NAMALWA (cell line): Measurements from ENCODE around the gene SYT14.
"Not testable (repeated sequence)": the region's sequence is repeated elsewhere in the genome, so short reads cannot be mapped to it uniquely, and the experiment has no call there.

Source experiments
- DNase-seq: peaks from one replicate; pipeline ENCODE4 v3.0.0-alpha.2; 2015; ENCODE audit warnings: low spot score

Gene SYT14

GRCh38 chr1:210117681-210118170, 179.7 kb downstream of the SYT14 start:
- no peak for DNase-seq

DNA sequence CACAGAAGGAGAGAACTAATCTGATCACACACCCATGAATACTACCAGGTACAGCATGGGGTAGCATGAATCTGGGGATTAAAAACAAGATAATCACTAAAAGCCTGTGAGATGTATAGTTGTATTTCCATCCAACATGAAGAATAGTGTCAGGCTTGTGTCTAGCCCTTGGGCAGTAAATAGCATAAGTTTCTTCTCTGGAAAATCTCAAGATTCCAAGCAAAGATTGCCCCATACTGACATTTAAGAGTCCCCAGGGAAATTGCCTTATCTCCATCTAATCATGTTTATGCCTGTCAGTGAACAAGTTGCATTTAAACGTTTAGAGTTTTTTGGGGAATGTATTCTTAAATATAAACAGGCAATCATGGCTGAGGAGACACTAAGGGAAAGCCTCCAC, 185.4 kb downstream of the SYT14 start:
- DNase-seq, result no peak

DNA sequence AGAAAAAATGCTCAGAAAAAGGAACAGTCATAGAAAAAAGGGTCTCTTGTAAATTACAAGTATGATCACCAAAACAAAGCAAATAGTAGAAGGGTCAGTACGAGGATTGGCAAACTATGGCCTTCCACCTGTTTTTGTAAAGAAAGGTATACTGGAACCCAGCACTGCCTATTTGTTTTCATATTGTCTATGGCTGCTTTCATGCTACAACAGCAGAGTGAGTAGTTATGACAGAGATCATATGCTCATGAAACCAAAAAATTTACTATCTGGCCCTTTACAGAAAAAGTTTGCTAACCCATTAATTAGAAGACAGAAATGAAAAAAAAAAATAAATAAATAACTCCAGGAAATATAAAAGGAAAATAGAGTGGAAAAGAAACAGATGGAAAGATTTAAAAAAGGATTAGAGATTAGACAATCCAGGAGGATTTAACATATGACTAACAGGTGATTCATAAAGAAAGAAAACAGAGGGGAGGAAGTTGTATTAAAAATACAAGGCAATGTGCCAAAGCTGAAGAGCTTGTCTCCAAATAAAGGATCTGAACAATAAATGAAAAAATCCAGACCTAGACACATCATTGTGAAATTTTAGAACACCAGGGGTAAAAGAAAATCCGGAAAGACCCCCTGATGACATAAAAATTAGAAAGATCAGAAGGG, 186.0 kb downstream of the SYT14 start:
- DNase-seq, result no peak

- DNase-seq, result no peak
These were observed 186.7 kb downstream of the SYT14 start for GRCh38 chr1:210124736-210125135.

DNA sequence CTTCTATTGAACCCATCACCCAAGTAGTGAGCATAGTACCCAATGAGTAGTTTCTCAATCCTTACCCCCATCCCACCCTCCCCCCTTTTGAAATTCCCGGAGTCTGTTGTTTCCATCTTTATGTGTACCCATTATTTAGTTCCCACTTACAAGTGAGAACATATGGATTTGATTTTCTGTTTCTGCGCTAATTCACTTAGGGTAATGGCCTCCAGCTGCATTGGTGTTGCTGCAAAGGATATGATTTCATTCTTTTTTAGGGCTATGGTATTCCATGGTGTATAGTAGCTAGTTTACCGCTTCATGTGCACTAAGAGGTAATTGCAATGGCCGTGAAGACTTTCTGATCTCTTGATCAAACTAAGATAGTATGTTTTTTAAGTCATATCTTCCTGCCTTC, 187.1 kb downstream of the SYT14 start:
- no peak for DNase-seq

- DNase-seq, result no peak
These were observed 191.1 kb downstream of the SYT14 start for GRCh38 chr1:210129092-210129491.

DNA sequence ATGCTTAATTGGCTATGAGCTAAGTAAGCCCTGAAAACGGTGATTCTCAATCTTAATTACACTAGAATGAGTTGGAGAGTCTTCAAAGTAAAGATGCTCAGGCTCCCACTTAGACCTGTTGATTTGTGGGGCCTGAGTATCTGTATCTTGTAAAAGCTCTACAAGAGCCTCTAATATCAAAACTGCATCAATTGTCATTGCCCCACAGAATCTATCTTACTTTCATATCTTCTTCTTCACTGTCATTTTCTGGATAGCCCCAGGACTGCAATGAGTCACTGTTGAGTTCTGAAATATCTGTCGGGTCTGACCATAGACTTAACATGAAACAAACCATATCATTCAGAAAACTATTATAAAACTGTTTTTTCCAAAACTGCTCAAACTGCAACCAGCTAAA, 191.7 kb downstream of the SYT14 start:
- DNase-seq, result no peak

DNA sequence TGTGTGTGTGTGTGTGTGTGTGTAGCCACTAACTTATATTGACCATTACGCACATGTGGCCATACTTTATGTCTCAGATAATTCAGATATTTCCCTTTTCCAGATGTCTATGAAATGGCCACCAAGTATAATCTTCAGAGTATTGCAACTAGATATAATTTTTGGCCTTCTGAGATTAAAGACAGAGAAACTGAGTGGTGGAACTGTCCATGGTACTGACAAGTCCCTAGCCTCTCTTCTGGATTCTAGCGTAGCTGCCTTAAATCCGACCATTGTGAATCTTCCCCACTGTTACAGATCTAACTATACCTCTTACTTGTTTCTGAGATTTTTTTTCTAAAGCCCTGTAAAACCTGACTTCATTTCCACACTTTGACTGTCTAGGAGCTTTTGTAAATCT, 194.6 kb downstream of the SYT14 start:
- DNase-seq, result peak; percentile 12

DNA sequence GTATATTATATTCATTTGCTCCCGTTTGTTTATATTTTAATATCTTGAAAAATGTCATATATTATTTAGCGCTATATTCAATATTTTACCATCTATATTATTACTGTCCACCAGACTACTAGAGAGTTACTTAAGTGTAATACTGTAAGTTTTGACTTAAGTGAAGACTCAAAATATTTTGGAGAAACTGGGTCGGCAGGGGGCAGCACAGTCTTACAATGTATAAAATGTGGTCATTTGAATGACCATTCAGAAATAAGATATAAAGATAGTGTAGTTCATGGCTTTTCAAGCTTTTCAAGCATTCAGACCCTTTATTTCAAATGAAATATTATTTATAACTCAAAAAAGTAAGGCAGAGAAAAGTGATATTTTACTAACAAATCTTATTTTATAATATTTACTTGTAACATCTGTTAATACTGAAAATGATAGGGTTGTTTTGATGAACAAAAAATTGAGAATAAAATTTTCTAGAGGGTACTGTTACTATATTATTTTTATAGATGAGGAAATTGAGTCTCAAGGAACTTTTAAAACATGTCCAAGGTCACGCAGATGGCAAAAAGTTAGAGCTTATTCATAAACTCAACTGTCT, 205.5 kb downstream of the SYT14 start:
- DNase-seq, result peak; percentile 60

DNA sequence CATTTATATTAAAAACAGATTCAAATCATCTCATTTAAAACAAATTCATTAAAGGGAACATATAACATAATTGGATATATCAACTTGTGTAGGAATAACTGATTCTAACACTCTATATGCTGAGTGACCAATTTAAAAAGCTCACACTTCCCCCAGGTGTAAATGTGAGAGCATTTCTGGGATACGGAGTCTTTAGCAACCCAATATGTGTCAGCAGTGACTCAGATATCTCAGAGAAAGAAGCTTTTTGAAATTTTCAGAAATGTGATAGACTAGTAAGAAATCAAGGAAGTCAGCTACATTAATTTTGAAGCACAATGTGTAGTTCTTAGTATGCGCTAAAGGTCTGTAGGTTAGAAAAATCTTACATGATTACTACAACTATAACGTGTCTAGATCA, 206.7 kb downstream of the SYT14 start:
- DNase-seq, result no peak

DNA sequence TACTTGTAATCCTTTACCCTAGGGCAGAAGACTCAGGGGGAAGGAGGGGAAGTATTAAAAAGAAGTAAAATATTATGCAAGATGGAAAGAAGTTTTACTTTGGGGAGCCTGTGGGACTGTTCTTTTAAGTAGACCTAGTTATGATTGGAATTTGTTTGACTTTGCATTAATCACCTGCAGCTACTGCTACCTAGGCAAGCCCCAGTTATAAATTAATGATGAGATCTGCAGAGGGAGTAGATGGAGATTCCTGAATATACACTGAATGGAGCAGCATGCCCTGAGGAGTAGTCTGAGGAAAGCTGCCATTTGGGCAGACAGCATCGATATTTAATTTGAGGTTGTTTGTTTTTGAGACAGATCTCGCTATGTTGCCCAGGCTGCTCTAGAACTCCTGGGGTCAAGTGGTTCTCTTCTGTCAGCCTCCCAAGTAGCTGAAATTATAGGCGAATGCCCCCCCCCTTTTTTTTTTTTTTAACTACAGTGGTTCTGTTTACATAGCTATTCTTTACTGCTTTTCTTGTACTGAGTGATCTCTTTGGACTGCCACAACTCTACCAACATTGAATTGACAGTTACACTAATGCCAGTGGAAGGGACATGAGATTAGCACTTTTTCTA, 213.1 kb downstream of the SYT14 start:
- DNase-seq, result no peak

DNA sequence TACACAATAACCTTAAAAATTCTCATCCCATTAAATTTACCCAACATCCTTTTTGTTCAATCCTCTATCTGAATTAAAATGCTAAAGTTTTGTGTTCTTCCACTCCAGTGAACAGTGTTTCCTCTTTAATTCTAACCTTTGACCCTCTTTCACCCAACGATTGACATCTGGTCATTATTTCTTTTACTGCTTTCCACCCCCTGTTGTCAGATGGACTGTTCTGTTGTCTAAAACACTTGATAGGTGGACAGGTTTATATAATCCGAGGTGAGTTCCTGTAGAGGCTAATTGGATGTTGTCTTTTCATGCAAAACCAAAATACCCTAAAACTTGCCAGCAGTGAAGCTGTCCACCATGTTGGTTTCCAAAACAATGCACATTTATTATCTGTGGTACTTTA, 221.2 kb downstream of the SYT14 start:
- DNase-seq, result no peak

DNA sequence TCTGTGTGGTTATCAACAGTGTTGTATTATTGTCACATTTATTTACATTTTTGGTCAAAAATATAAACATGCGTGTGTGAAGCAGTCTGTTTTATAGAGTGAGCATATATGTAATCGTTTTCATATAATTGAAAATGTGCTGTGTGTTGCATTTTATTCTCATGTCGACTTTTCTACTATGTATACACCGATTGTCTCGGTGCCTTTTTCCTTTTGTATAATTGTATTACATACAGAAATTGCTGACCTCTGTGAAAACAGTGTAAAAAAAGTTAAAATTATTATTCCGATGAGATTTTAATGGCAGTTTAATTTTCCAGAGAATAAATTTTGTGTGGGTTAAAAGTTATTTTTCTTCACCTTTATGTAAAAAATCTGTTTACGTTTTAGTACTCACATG, 232.2 kb downstream of the SYT14 start:
- no peak for DNase-seq

- no peak for DNase-seq
These were observed 236.1 kb downstream of the SYT14 start for GRCh38 chr1:210174133-210174532.

DNA sequence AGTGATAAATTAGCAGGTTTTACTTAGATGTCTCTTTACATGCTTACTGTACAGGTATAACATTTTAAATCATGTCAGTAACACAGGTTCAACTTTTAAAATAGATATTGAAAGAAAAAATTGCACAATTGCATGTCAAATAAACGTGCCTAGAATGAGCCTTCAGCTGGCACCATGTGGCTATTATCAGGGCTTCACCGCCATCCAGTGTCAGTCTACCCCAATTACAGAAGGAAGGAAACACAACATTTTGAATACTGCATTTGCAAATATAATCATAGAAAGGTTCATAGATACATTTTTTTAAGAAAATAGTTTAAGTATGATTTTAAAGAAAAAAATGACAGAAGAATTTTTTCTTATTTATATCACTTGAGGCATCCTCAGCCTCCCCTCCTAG, 247.0 kb downstream of the SYT14 start:
- DNase-seq, result no peak

- DNase-seq, result not testable (repeated sequence)
These were observed 250.0 kb downstream of the SYT14 start for GRCh38 chr1:210187849-210188606.

- no peak for DNase-seq
These were observed 251.4 kb downstream of the SYT14 start for GRCh38 chr1:210189426-210189825.

GRCh38 chr1:210195635-210196160, 257.7 kb downstream of the SYT14 start:
- DNase-seq, result no peak

GRCh38 chr1:210196266-210196665, 258.2 kb downstream of the SYT14 start:
- DNase-seq, result not testable (repeated sequence)

DNA sequence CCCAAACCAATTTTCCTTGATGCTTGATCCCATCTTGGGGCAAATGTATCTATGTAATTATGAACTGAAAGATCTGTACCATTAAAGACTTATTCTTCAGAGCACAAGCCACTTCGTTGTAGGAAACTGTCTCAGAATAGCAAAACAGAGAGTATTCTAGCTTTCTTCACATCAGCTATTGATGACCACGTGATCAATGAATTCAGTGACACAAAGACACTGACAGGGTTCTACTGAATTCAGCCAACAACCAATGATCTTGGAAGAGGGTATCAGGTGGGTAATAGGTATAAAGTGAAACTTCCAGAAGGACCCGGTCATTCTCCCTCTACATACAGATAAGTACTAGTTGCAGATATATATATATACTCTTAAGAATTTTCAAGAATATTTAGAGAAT, 260.8 kb downstream of the SYT14 start:
- no peak for DNase-seq

DNA sequence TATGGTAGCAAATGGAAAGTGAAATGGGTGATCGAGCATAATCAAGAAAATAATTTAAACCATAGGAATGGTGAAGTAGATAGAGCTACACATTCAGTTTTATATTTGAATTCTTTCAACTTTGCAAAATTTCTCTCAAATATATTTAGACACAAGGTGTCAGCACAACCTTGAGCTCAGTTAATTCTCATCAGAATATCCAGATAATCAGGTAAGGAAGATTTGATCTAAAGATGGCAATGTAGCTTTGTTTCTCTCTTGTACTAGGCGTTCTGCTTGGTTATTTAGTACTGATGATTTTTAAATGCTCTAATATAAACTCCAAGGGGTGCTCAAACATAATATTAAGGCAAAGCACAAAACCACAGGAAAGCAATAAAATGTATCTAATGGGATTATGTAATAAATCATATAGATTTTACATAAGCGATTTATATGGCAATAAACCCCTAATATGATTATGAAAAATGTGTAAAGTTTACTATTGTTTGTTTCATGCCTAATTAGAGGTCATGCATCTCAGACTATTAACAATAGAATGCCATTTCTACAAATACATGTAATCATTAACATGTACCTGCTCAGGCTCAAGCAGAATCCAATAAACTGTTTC, 262.2 kb downstream of the SYT14 start:
- DNase-seq, result no peak

DNA sequence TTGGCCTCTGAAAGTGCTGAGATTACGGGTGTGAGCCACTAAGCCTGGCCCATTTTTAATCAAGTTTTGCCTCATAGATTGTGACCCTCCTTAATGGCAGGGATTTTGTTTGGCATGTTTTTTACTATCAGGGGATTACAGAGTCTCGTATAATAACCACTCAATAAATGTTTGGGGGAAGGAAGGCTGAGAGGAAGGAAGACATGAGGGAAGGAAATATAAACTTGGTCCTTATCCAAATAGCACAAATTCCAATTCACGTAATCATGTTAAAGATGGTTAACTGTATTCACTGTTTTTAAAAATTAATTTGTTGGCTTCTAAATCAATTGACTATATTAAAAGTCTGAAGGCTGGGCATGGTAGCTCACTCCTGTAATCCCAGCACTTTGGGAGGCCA, 263.7 kb downstream of the SYT14 start:
- DNase-seq, result no peak
